Measurements from ENCODE around the gene APOBEC2.

The APOBEC2 gene

DNA sequence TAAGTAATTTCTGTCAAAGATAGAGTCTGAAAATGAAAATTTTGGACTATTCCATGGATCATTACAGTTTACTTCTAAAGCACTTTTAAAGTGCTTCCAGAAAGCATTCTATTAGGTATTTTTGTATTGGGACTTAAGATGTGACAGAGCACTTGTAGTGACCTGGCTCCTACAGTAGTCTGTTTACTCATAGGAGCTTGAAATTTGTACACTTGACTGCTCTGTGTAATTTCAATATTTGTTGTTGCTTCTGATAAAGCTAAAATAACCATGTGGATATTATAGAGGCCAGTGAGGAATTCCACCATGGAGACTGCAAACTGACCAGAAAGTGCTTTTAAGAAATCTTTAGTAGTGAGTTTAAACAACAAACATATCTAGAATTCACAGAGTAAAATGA, 30.1 kb downstream of the APOBEC2 start:
- DNase-seq (ENCODE audit: extremely low read depth in 1 of 2, low read depth in 1 of 2) = no peak

DNA sequence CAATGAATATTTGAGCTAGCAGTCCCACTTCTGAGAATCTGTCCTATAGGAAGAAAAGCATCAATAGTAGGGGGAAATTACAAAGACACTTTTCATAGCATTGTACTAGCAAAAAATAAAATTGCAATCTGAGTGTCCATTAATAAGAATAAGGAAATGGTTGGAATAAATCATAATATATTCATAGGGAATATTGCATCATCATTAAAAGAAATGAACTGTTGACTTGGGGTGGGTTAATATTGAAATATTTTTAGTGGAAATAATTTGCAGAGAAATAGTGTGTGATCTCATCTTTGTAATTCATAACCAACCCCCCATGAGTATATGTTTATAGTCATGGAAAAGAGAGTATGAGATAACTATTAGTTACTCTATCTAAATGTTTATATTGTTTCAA, 32.2 kb downstream of the APOBEC2 start:
- DNase-seq (ENCODE audit: extremely low read depth in 1 of 2, low read depth in 1 of 2) = no peak

DNA sequence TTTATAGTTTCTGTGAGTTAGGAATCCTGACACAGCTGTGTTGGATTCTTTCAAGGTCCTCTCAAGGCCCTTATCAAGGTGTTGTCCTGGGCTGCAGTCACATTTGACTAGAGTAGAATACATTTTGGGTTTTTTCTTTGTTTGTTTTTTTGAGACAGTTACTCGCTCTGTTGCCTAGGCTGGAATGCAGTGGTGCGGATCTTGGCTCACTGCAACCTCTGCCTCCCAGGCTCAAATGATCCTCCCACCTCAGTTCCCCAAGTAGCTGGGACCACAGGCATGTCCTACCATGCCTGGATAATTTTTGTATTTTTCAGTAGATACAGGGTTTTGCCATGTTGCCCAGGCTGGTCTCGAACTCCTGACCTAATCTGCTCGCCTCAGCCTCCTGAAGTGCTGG, 35.4 kb downstream of the APOBEC2 start:
- DNase-seq (ENCODE audit: extremely low read depth in 1 of 2, low read depth in 1 of 2) = no peak

DNA sequence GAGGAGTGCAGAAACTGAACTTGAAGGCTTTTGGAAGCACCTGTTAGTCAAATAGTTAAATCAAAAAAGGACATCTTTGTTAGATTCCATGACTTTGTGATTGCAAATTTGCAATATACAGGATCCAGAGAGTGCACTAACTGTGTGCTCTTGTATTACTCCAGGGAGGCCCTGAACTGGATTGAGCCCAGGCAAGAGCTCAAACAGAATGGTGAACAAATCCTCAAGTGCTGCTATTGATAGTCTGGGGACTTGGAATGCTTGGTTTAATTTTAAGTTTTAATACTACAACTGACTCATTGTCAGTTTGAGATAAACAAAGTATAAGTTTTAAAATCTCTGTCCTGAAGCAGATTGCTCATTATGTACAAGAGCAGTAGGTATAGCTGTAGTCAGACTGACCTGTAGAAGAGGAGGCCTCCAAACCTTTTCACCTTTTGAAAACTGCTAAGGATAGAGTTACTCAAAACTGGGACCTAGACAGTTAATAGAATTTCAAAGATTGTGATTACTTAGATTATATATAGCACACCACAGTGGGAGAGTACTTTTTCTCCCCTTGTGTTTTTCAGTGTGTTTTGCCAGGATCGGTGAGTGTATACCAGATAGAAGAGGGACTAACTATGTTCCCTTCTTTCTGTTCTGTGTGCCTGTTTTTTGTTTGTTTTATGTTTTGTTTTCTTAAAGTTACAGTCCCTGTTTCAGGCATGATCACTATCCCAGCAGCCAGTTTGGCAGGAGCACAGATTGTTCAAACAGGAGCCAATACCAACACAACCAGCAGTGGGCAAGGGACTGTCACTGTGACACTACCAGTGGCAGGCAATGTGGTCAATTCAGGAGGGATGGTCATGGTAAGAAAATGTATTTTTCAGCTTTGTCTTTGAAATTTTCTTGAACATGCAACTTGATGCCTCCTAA, 38.1 kb downstream of the APOBEC2 start:
- no peak for DNase-seq (ENCODE audit: extremely low read depth in 1 of 2, low read depth in 1 of 2)

DNA sequence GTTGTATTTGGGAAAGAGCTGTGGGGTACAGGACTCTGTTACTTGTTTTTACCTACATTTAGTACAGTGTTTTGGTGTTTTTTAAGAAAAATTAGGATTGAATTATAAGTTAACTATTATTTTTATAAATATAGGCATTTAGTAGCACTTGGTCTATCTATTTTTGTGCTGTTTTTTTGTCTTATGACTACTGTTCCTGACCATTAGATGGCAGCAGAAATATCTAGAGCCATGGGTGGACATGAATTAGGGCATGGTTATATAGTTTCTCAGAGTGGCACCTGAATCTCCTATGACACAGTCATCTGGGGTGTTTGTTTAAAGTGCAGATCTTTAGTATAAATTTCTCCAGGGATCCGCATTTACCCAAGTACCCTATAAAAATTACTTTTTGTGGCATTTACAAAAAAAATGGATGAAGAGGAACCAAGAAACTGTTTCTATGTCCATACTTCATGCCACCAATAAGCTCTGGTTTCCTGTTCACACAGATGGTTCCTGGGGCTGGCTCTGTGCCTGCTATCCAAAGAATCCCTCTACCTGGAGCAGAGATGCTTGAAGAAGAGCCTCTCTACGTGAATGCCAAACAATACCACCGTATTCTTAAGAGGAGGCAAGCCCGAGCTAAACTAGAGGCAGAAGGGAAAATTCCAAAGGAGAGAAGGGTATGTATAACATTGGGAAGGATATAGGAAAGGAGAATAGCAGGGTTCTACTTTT, 39.6 kb downstream of the APOBEC2 start:
- no peak for DNase-seq (ENCODE audit: extremely low read depth in 1 of 2, low read depth in 1 of 2)

DNA sequence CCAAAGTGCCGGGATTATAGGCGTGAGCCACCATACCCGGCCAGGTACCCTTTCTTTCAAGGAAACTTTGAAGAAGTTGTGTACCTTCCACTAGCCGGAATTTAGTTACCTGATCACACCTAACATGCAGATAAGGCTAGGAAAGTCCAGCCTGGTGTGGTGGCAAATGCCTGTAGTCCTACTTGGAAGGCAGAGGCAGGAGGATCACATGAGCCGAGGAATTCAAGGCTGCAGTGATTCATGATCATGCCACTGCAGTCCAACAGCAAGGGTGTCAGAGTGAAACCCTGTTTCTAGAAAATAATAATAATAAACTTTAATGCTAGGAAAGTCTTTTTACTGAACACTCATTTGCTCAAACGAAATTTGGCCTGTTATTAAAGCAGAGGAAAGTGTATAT, 40.7 kb downstream of the APOBEC2 start:
- DNase-seq (ENCODE audit: extremely low read depth in 1 of 2, low read depth in 1 of 2) = no peak

DNA sequence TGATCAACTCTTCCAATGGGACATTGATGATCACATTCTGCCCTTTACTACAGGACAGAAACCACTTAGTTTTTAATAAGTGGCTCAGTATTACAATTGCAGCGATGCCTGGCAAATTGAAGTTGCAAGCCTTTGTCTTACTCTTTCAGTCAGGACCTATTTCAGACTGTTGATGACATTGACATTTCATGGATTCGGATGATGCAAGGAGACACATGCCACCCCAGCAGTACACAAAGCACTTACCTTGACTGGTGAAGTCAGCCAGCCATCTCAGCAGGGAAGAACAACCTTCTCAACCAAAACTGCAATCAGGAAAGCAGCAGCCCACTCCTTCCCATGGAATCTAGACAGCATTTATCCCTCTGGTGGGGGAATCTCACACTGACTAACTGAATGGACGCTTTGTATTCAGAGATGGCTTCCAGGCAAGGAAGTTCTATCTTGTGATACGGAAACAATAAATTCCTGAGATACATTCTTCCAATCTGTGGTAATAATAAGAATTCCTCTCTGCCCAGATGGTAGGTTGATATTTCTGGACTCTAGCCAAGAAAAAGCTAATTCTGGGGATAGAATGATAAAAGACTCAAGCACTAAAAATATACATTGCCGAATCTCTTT, 44.6 kb downstream of the APOBEC2 start:
- no peak for DNase-seq (ENCODE audit: extremely low read depth in 1 of 2, low read depth in 1 of 2)

DNA sequence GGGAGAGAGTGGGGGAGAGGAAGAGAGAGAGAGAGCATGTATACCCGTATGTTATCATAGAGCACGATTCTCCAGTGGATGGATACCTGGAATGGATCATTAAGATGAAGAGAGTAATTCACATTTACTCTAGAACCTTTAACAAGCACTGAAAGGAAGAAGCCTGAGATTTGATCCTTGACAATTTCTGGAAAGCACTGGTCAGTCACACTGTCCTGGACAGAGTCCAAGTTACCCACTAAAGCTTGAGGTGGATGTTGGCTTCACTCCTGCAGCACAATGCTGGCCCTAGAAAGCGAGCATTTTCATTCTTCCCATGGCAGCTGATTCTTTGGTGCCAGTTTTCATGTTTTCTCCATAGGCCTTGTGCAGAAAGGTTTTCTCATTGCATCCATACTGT, 45.4 kb downstream of the APOBEC2 start:
- no peak for DNase-seq (ENCODE audit: extremely low read depth in 1 of 2, low read depth in 1 of 2)

DNA sequence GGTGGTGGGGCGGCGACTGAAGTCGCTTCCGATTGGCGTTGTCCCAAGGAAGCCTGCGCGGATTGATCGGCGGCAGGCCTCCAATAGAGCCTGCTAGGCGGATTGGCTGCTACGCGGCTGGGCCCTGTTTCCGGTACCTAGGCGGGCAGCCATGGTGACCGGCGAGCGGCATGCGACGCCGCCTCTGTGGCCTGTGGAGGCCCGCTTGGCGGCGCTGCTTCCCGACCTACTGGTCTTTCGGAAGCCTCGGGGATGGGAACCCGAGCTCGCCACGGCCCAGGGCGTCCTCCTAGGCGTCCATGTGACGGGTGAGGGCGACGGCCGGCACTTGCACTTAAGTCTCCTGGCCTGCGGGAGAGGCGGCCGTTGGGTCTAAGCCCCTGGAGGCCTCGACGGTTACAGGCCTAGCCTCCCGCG, 47.9 kb downstream of the APOBEC2 start:
- no peak for DNase-seq (ENCODE audit: extremely low read depth in 1 of 2, low read depth in 1 of 2)

DNA sequence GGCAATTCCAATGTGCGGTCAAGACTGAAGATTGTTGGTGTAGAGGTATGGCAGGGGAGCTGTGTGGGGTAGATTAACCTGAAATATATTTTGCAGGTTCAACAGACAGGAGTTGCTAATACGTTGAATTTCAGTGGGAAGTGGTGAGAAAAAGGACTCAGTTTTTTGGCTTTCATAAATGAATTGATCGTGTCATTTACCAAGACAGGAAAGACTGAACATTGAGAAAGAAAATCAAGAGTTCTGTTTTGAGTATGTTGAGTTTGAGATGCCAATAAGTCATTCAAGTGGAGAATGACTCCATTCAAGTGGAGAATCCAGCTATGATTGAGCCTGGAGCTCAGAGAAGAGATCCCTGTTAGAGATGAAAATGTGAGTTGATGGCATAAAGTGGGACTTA, 50.8 kb downstream of the APOBEC2 start:
- DNase-seq (ENCODE audit: extremely low read depth in 1 of 2, low read depth in 1 of 2) = no peak

DNA sequence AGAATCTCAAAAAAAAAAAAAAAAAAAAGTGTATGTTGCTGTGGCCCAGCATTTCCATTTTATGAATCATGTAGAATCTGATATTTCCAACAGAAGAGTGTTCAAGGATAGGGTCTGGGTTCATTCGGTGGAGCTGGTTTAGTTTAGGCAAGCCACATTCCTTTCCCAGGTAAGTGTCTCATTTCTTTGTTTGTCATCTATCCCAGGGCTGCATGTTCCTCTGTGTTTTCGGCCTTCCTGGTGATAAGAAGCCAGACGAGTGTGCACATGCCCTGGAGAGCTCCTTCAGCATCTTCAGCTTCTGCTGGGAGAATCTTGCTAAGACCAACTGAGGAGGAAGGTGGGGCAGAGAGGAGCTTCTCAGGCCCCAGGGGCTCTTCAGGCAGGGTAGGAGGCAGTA, 58.0 kb downstream of the APOBEC2 start:
- DNase-seq (ENCODE audit: extremely low read depth in 1 of 2, low read depth in 1 of 2) = no peak

Data from activated CD8-positive, alpha-beta memory T cell treated with anti-CD3 and anti-CD28 coated beads for 1 hour (primary cell).